IMR-90 (cell line): ENCODE data around the gene RBFOX2. TPM values are rescaled to one million over a fixed set of nuclear protein-coding genes. Genes with fewer than 3 reads are reported as not detected.

Experiments used
- ATAC-seq: fragments of 200-7000 bp; cut with Tn5 transposase; 2 replicates; pipeline ENCODE4 v1.9.1; 2020; ENCODE audit warnings: low read depth, mild to moderate bottlenecking, moderate library complexity
- BruUV-seq: library from RNA; stranded (reverse); fragments of 400-500 nt; replicated peaks from 2 replicates; lab custom pipeline; 2021; lab: Mats Ljungman, UMichigan
- CTCF ChIA-PET: fragments of 300-600 bp; formaldehyde crosslinking; extraction: SDS; loops from one replicate; lab custom pipeline; 2021; ENCODE audit warnings: antibody characterized with exemption; lab: Yijun Ruan, JAX
- POLR2A ChIA-PET: fragments of 300-600 bp; sonication (Branson Sonifier 250); formaldehyde crosslinking; loops from one replicate; lab custom pipeline; 2022; ENCODE audit warnings: antibody characterized with exemption; ENCODE audit not compliant: unreplicated experiment; lab: Charles Lee
- DNase-seq: peaks from one replicate; pipeline ENCODE4 v3.0.0; 2013
- H2AFZ ChIP-seq: replicated peaks from 2 replicates; pipeline ENCODE3; 2013; ENCODE audit warnings: low read length, mild to moderate bottlenecking; ENCODE audit not compliant: poor library complexity
- H2AK5ac ChIP-seq: 2 replicates; pipeline ENCODE4 v1.6.1; 2013; ENCODE audit warnings: low read depth, low read length, inconsistent platforms
- H2AK9ac ChIP-seq: replicated peaks from 2 replicates; pipeline ENCODE3; 2013; ENCODE audit warnings: mild to moderate bottlenecking, low read depth, low read length, moderate library complexity; ENCODE audit not compliant: poor library complexity
- H2BK120ac ChIP-seq: 2 replicates; pipeline ENCODE4 v1.6.1; 2013; ENCODE audit warnings: low read depth, low read length, inconsistent platforms
- H2BK15ac ChIP-seq: 3 replicates; pipeline ENCODE4 v1.6.1; 2013; ENCODE audit warnings: low read depth, low read length, inconsistent platforms
- H2BK20ac ChIP-seq: 2 replicates; pipeline ENCODE4 v1.6.1; 2013; ENCODE audit warnings: low read depth, mild to moderate bottlenecking, inconsistent platforms, low read length, moderate library complexity
- H2BK5ac ChIP-seq: 2 replicates; pipeline ENCODE4 v1.6.1; 2013; ENCODE audit warnings: mild to moderate bottlenecking, low read depth, low read length, inconsistent platforms; ENCODE audit not compliant: poor library complexity, severe bottlenecking
- H3K14ac ChIP-seq: replicated peaks from 2 replicates; pipeline ENCODE4 v1.6.1; 2013; ENCODE audit warnings: low read depth, low read length, inconsistent platforms
- H3K18ac ChIP-seq: 2 replicates; pipeline ENCODE4 v1.6.1; 2013; ENCODE audit warnings: low read depth, low read length, control low read depth
- H3K23ac ChIP-seq: 2 replicates; pipeline ENCODE4 v1.6.1; 2013; ENCODE audit warnings: low read depth, low read length, inconsistent platforms
- H3K27ac ChIP-seq: 2 replicates; pipeline ENCODE4 v1.5.1; 2013; ENCODE audit warnings: mild to moderate bottlenecking, control low read depth, low read length; ENCODE audit not compliant: insufficient read depth
- H3K27me3 ChIP-seq: 2 replicates; pipeline ENCODE4 v1.6.1; 2013; ENCODE audit warnings: low read length; ENCODE audit not compliant: control insufficient read depth, insufficient read depth
- H3K36me3 ChIP-seq: 2 replicates; pipeline ENCODE4 v1.6.1; 2013; ENCODE audit warnings: low read length, mixed read lengths; ENCODE audit not compliant: control insufficient read depth, insufficient read depth
- H3K4ac ChIP-seq: 2 replicates; pipeline ENCODE4 v1.6.1; 2013; ENCODE audit warnings: low read depth, low read length, inconsistent platforms
- H3K4me1 ChIP-seq: 2 replicates; pipeline ENCODE4 v1.6.1; 2013; ENCODE audit warnings: low read length, mixed read lengths; ENCODE audit not compliant: control insufficient read depth, insufficient read depth
- H3K4me2 ChIP-seq: 2 replicates; pipeline ENCODE4 v1.6.1; 2013; ENCODE audit warnings: low read depth, mild to moderate bottlenecking, control low read depth, low read length, moderate library complexity
- H3K4me3 ChIP-seq: 2 replicates; pipeline ENCODE4 v1.5.1; 2013; ENCODE audit warnings: low read depth, mild to moderate bottlenecking, control low read depth, low read length, moderate library complexity; ENCODE audit not compliant: insufficient read depth
- H3K56ac ChIP-seq: 2 replicates; pipeline ENCODE4 v1.6.1; 2013; ENCODE audit warnings: low read length, inconsistent platforms; ENCODE audit not compliant: insufficient read depth; ENCODE audit errors: extremely low read depth
- H3K79me1 ChIP-seq, 2 experiments: 2 replicates each; pipeline ENCODE4 v1.6.1; 2013; ENCODE audit warnings: low read length in 2 of 2, inconsistent platforms in 1 of 2, low read depth in 1 of 2
- H3K9ac ChIP-seq: 2 replicates; pipeline ENCODE4 v1.6.1; 2013; ENCODE audit warnings: low read depth, low read length, control low read depth
- H3K9me1 ChIP-seq: 2 replicates; pipeline ENCODE4 v1.6.1; 2013; ENCODE audit warnings: low read length, inconsistent platforms; ENCODE audit not compliant: insufficient read depth
- H3K9me3 ChIP-seq: 2 replicates; pipeline ENCODE4 v1.6.1; 2013; ENCODE audit warnings: low read length; ENCODE audit not compliant: control insufficient read depth, insufficient read depth
- H4K20me1 ChIP-seq: 2 replicates; pipeline ENCODE4 v1.6.1; 2013; ENCODE audit warnings: low read length, inconsistent platforms; ENCODE audit not compliant: insufficient read depth
- H4K5ac ChIP-seq: 2 replicates; pipeline ENCODE4 v1.6.1; 2013; ENCODE audit warnings: mild to moderate bottlenecking, low read depth, low read length, control low read depth
- H4K8ac ChIP-seq, 2 experiments: 2 replicates each; pipeline ENCODE4 v1.6.1; 2013; ENCODE audit warnings: low read depth in 2 of 2, low read length in 2 of 2, control low read depth in 1 of 2, inconsistent platforms in 1 of 2
- H4K91ac ChIP-seq: 2 replicates; pipeline ENCODE4 v1.6.1; 2013; ENCODE audit warnings: low read depth, low read length, inconsistent platforms; ENCODE audit not compliant: insufficient read depth
- BHLHE40 ChIP-seq: fragments of 150-350 bp; IDR thresholded peaks from 2 replicates; pipeline ENCODE4 v1.6.1; 2016; ENCODE audit warnings: mild to moderate bottlenecking, low read depth, low read length
- CEBPB ChIP-seq: IDR thresholded peaks from 2 replicates; pipeline ENCODE4 v1.6.1; 2012; ENCODE audit warnings: low read depth, low read length, improper control_type of control experiment
- CHD1 ChIP-seq: IDR thresholded peaks from 2 replicates; pipeline ENCODE4 v1.6.1; 2012; ENCODE audit warnings: low read depth, low read length, improper control_type of control experiment
- CTCF ChIP-seq: conservative IDR thresholded peaks from 2 replicates; pipeline ENCODE4 v1.5.1; 2012; ENCODE audit warnings: mild to moderate bottlenecking, low read depth, low read length, improper control_type of control experiment
- ELK1 ChIP-seq: fragments of 150-350 bp; IDR thresholded peaks from 2 replicates; pipeline ENCODE4 v1.6.1; 2016; ENCODE audit warnings: low read depth, mild to moderate bottlenecking, low read length, moderate library complexity, borderline replicate concordance
- FOS ChIP-seq: fragments of 150-350 bp; IDR thresholded peaks from 2 replicates; pipeline ENCODE4 v1.6.1; 2016; ENCODE audit warnings: low read depth, low read length
- MAFK ChIP-seq: IDR thresholded peaks from 2 replicates; pipeline ENCODE4 v1.6.1; 2012; ENCODE audit warnings: low read depth, low read length, improper control_type of control experiment
- MAZ ChIP-seq: IDR thresholded peaks from 2 replicates; pipeline ENCODE4 v1.6.1; 2012; ENCODE audit warnings: low read depth, mild to moderate bottlenecking, low read length, improper control_type of control experiment, moderate library complexity, borderline replicate concordance
- MXI1 ChIP-seq: IDR thresholded peaks from 2 replicates; pipeline ENCODE4 v1.6.1; 2012; ENCODE audit warnings: low read depth, mild to moderate bottlenecking, low read length, moderate library complexity, borderline replicate concordance
- NFE2L2 ChIP-seq: fragments of 150-350 bp; IDR thresholded peaks from 2 replicates; pipeline ENCODE4 v1.6.1; 2016; ENCODE audit warnings: low read depth, mild to moderate bottlenecking, low read length
- POLR2A ChIP-seq: IDR thresholded peaks from 2 replicates; pipeline ENCODE4 v1.6.1; 2012; ENCODE audit warnings: mild to moderate bottlenecking, low read depth, low read length
- RCOR1 ChIP-seq: IDR thresholded peaks from 2 replicates; pipeline ENCODE4 v1.6.1; 2012; ENCODE audit warnings: mild to moderate bottlenecking, low read length, improper control_type of control experiment; ENCODE audit not compliant: insufficient replicate concordance
- RFX5 ChIP-seq: IDR thresholded peaks from 2 replicates; pipeline ENCODE4 v1.8.0; 2012; ENCODE audit warnings: low read depth, mild to moderate bottlenecking, low read length, moderate library complexity
- SMC3 ChIP-seq: fragments of 150-350 bp; IDR thresholded peaks from 2 replicates; pipeline ENCODE4 v1.6.1; 2016; ENCODE audit warnings: low read depth, mild to moderate bottlenecking, antibody characterized with exemption, low read length, moderate library complexity
- WGBS, 2 experiments: methylation state at CpG; one replicate each; pipeline versions ENCODE4 v1.1.5 to v1.1.7; 2013; ENCODE audit warnings: missing lambda C conversion rate in 2 of 2; ENCODE audit not compliant: insufficient read length in 1 of 2; ENCODE audit errors: extremely low coverage in 2 of 2; 5-methylcytosine and 5-hydroxymethylcytosine counted together
- dilution Hi-C: fragments of 300-500 bp; cut with HindIII; formaldehyde crosslinking; loops from one replicate; pipeline ENCODE4 v1.14.3; 2018; ENCODE audit warnings: low sequenced_read_pairs; ENCODE audit not compliant: unreplicated experiment
- in situ Hi-C: fragments of 300-500 bp; cut with MboI; formaldehyde crosslinking; loops from 3 replicates; pipeline ENCODE4 v1.14.3; 2019; ENCODE audit warnings: low sequenced_read_pairs, inconsistent platforms, mixed read lengths
- intact Hi-C: fragments of 100-400 bp; cut with micrococcal nuclease; formaldehyde crosslinking; loops from 2 replicates; pipeline ENCODE4 v1.10.0; 2022
- polyA plus RNA-seq, 3 experiments: library from polyadenylated mRNA; depleted of rRNA; stranded (reverse); fragments of >200 nt; gene quantifications; 2 replicates each; pipeline ENCODE4 v1.2.3, GENCODE V29; 2012; ENCODE audit warnings: low replicate concordance in 1 of 3
- total RNA-seq: library from RNA; depleted of rRNA; stranded (reverse); fragments of >200 nt; gene quantifications from 2 replicates; pipeline ENCODE4 v1.2.3, GENCODE V29; 2012

Gene RBFOX2
- total and polyA plus RNA-seq, 2 of the 4 experiments (the other 2 are of a cell fraction): 146 to 178 TPM

GRCh38 chr22:35756722-35757121 is 271.9 kb downstream of the RBFOX2 start:
- H2AK5ac ChIP-seq: no peak overlapping the region
- H4K8ac ChIP-seq: no peak overlapping the region
- no peak overlapping the region for H2AK9ac ChIP-seq
- no peak overlapping the region for H2AFZ ChIP-seq
- intact Hi-C loops: no loop called here
- H3K23ac ChIP-seq: no peak overlapping the region
- TF ChIP-seq POLR2A (no peak), CEBPB (no peak), FOS (no peak), RFX5 (no peak), RCOR1 (no peak), MAZ (no peak), MXI1 (no peak), MAFK (no peak), ELK1 (no peak), SMC3 (no peak), NFE2L2 (no peak), CHD1 (no peak), BHLHE40 (no peak), CTCF (no peak)
- no peak for DNase-seq
- H3K4me2 ChIP-seq: no peak overlapping the region
- ChIA-PET CTCF (interaction anchor here (0.7 kb wide), 1 partner anchor 188 kb away, joined by 3 read pairs; no protein-coding TSS in a partner anchor), POLR2A (no interaction called here)
- peaks cover 7 to 49% of the 10 kb centered on the region in 2 experiments for H3K79me1 ChIP-seq
- no peak overlapping the region for H3K27ac ChIP-seq
- H2BK15ac ChIP-seq: no peak overlapping the region
- peaks cover 22% of the 10 kb centered on the region for H3K36me3 ChIP-seq
- H3K9me1 ChIP-seq: 0 out of 2 replicates have a peak, but pooled peaks cover 5% of the 10 kb centered on the region
- no peak overlapping the region for H4K91ac ChIP-seq
- no peak overlapping the region for H3K9ac ChIP-seq
- no peaks in the 10 kb centered on the region for H3K27me3 ChIP-seq
- no peak overlapping the region for H2BK5ac ChIP-seq
- H4K5ac ChIP-seq: no peak overlapping the region
- no peak overlapping the region for H3K14ac ChIP-seq
- dilution Hi-C loops: no loop called here
- H3K4ac ChIP-seq: no peak overlapping the region
- H3K9me3 ChIP-seq: no peaks in the 10 kb centered on the region
- H3K56ac ChIP-seq: no peak overlapping the region
- no TSS peak for BruUV-seq
- H3K4me3 ChIP-seq: no peak overlapping the region
- no peak for ATAC-seq
- no peaks in the 10 kb centered on the region for H4K20me1 ChIP-seq
- H3K4me1 ChIP-seq: peaks cover 3% of the 10 kb centered on the region
- no peak overlapping the region for H3K18ac ChIP-seq
- no peak overlapping the region for H2BK20ac ChIP-seq
- in situ Hi-C loops: no loop called here
- WGBS, 2 experiments: no CpG with 5 or more reads among the region's 1 CpG
- no peak overlapping the region for H2BK120ac ChIP-seq
